ENCODE measurements around the gene SCML2.
"Not testable (repeated sequence)": the region's sequence is repeated elsewhere in the genome, so short reads cannot be mapped to it uniquely, and the experiment has no call there.

Gene SCML2

DNA sequence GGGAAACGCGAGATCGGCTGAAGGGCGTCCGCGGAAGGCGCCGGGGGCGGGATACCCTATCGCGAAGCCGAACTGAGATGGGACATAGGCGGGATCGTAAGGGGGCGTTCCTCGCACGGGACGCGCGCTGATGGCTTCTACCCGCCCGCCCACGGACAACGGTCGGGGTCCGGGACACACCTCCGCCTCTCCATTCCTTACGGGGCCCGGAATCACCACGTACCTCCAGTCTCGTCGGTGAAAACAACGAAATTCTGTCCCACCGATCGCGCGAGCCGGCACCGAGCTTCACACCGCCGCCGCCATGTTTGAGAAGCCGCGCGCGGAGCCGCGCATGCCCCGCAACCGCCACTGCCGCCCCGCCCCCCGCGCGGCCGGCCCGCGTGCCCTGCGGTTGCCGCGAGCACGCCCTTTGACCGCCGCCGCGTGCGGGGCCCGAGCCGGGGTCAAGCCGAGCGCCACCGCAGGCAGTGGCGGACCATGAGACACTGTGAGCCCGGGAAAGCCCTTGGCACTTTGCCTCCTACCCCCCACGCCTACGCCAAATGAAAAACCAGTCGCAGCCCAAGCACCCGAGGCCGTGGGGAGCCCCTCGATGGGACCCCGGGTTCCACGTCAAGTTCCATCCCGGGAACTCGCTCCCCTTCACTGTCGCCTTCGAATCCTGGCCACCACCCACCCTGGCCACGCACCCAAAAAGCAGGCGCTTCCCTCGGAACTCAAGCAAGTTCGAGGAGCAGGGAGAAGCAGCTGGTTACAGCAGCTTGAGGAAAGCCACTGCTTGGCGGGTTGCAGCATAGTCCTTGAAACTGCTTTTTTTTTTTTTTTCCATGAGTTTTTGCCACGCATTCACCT, at the start of gene SCML2:
Gene SCML2 (minus strand): TSS at position 320 of the 855 bp plus-strand sequence. CDS start 20,617 bp downstream, outside the sequence.
- DNase-seq: peak; percentile 57

DNA sequence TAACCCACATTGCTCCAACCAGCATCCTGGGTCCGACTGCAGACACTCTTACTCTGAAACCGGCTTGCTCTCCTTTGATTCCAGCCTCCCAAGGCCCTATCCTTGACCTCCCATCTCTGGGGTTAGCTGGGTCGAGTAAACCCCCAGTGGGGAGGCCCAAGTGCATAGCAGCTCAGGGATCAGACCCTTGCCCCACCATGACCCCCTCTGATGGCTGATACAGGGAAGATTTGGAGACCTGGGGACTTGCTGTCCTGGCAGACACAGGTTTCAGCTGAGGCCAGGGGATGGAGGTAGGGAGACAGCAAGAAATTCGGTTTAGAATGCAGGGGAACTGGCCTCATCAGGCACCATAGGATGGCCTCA, 47.3 kb upstream of the SCML2 start:
- DNase-seq: no peak

DNA sequence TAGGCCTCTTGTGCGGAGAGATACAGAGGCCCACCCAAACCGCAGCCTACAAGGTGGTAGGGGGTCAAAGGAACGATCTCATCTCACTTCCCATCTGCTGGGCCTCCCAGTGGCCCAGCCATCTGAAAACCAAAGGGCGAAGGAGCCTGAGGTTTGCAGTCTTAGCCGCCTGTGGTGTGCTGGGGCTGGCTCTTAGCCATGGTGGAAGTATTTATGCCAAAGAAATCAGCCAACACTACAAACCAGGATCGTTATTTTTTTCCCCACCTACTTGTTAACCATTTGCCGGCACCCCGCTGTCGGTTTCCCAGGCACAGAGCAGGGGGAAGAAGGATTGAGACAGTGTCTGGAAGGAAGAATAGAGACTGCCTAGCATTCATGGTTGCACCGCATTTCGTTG, 40.0 kb upstream of the SCML2 start:
- DNase-seq: no peak

DNA sequence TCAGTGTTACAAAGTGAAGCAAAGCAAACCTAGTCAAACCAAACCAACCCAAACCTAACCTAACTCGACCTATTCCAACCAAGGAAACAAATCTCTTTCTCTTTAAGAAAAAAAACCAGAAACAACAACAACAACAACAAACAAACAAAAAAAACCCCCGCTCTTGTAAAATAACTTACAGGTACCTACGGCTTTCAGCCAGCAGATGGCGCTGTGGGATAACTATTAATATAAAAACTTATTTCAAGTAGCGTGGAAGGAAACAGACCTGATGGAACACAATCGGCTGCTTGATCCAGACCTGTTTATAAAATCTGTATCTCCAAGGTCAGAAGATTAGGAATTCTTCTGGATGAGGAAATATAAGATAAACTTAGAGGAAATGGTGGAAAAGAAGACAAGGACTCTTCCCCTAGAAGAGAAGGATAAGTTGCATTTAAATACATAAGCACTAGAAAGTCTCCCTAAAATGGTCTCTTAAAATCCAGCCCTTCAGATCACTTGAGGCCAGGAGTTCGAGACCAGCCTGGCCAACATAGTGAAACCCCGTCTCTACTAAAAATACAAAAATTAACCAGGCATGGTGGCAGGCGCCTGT, 36.6 kb upstream of the SCML2 start:
- DNase-seq: peak; percentile 56

DNA sequence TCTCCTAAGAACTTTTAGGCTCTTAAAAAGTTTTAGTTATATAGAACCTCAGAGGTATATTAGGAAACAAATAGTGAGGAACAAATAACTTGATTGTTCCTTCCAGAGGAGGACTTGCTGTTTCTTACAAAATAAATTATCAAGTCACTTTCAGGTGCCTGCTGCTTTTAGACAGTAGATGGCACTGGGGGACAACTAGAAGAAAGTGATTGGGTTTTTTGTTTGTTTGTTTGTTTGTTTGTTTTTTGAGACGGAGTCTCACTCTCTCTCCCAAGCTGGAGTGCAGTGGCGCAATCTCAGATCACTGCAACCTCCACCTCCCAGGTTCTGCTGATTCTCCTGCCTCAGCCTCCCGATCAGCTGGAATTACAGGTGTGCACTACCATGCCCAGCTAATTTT, 35.5 kb upstream of the SCML2 start:
- no peak for DNase-seq

DNA sequence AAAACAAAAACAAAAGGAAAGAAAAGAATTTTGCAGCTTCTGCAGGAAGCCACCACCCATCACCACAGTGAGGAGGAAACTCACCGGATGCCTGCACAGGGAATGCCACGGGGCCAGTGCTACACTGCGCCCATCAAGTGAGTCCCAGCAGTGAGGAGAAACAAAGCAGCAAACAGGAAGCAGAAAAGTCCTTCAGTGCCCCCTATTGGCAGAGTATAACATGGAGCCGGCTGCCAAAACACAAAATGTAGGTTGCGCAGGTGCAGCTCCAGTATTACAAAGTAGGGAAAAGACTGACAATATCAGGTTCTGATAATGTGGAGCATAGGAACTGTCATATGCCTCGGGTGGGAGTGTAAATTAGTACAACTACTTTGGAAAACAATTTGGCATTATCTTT, 23.3 kb upstream of the SCML2 start:
- DNase-seq: peak; percentile 14

DNA sequence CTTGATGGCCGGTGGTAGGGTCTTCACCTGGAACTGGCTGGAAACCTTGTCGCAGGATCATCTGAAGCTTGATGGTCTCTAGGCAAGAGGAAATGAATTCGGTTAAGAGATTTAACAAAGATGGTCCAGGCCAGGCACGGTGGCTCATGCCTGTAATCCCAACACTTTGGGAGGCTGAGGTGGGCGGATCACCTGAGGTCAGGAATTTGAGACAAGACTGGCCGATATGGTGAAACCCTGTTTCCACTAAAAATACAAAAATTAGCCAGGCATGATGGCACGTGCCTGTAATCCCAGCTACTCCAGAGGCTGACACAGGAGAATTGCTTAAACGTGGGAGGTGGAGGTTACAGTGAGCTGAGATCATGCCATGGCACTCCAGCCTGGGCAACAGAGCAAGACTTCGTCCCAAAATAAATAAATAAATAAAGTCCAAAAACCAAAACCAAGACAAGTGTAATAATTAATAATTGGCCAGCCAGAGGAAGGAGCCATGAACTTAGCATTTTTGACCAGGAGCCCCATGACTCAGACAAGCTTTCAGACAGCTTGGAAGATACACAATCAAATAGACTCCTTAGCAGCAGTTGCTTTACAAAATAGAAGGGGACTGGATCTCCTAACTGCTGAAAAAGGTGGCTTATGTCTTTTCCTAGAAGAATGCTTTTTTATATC, 20.8 kb upstream of the SCML2 start:
- DNase-seq: not testable (repeated sequence)

DNA sequence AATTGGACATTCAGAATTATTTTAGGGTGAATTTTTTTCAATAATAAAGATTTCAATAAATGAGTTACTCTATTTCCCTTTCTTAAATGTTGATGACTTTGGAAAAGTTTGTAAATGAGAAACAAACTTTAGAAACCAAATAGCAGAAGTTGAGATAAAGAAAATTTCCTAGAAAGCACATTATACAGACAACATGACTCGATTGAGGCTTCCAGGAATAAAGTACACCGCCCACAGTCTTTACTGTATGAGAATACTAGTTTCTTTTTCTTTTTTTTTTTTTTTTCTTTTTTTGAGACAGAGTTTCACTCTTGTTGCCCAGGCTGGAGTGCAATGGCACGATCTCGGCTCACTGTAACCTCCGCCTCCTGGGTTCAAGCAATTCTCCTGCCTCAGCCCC, 14.6 kb upstream of the SCML2 start:
- not testable (repeated sequence) for DNase-seq

DNA sequence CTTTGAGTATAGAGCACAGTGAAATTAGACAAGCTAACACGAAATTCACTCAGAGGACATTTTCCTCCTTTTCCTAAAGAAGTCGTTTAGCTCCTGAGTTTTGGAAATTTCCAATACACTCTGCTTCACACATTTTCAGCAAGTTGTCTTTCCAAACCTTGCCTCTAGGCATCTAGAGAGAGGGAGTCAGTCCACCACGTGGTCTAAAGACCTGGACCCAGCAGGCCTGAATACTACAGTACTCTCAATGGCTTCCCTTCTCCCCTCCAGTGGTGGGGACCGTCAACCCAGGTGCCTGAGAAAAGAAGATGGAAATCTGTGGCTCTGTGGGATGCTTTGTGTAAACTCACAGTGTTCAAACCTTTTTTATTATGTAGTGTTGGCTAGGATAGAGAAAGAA, 13.9 kb upstream of the SCML2 start:
- no peak for DNase-seq

DNA sequence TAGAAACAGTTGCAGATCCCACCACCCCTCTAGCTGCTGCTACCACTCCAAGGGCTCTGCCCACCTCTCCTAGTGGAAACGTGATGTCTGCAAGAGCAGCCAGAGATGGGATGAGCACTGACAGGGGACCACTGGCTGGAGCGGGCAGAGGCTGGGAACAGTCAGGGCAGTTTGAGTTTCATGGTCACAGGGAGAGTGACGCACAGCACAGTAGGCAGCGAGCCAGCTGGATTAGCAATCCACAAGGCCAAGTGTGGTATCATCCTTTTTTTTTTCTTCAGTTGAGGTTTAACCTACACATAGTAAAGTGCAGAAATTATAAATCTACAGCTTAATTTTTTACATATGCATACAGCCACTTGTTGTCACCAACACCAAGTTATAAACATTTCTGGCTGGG, 6.4 kb upstream of the SCML2 start:
- no peak for DNase-seq

DNA sequence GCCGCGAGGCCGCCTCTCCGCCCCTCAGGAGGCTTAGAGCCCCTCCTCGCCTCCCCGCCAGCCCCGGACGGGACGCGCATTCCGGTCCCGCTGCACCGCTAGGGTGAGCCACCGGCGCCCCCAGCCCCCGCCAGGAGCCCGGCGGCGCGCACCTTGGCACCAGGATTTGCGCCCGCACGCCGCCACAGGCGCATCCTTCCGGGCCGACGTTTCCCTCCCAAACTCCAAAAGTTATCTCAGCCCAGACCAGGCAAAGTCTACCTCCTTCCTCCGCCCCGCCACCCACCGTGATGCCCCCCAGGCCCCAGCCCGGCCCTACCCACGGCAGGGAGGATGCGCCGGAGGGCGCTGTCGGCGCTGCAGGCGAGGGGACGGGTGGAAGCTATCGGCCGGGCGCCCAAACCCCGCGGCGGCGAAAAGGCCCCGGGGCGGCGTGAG, 538 bp downstream of the SCML2 start:
- peak; percentile 21 for DNase-seq

DNA sequence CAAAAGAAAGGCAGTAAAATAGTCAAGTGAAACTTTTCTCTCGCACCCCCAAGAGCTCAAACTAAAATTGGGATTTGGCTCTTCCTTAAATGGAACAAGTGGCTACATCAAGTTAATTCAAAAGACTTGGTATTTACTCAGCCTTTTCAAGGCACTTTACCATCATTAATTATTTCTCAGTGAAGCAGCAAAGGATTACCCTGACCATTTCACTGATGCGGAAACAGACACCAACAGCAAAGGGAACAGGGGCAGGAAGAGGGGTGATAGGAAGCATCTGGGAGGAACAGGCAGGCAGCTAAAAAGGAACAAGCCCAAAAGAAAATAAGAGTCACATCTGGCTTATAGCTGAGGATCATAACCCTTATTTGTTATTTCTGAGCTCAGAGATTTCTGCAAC, 2.7 kb downstream of the SCML2 start:
- no peak for DNase-seq

DNA sequence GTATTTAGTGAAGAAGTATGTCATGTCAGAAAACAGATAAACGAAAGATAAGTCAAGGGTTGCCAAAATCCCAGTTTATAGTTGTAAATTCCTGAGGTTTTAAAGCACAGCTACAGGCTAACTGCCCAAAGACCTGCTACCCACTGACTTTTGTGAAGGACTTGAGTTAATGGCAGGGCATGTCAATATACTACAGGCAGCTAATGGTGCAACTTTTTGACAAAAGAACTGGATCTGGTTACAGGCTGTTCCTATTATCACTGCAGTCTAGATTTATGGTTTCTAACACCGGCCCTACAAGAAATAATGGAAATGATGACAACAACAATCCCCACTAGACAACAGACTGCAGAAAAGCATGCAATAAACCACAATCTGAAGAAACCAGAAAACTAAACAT, 6.4 kb downstream of the SCML2 start:
- DNase-seq: no peak

DNA sequence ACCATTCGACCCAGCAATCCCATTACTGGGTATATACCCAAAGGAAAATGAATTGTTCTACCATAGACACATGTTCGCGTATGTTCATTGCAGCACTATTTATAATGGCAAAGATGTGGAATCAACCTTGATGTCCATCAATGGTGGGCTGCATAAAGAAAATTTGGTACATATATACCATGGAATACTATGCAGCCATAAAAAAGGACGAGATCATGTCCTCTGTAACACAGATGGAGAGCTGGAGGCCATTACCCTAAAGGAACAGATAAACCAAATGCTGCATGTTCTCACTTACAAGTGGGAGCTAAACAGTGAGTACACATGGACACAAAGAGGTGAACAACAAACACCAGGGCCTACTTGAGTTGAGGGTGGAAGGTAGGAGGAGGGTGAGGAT, 45.1 kb downstream of the SCML2 start:
- DNase-seq: no peak

DNA sequence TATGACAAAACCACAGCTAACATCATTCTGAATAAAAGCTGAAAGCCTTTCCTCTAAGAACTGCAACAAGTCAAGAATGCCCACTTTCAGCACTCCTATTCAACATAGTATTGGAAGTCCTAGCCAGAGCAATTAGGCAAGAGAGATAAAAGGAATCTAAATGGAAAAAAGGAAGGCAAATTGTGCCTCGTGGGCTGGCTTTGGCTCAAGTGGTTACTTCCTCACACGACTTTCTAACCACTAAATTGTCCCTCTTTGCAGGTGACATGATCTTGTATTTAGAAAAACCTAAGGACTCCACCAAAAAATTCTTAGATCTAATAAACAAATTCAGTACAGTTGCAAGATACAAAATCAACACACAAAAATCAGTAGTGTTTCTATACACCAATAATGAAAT, 57.2 kb downstream of the SCML2 start:
- DNase-seq: no peak

DNA sequence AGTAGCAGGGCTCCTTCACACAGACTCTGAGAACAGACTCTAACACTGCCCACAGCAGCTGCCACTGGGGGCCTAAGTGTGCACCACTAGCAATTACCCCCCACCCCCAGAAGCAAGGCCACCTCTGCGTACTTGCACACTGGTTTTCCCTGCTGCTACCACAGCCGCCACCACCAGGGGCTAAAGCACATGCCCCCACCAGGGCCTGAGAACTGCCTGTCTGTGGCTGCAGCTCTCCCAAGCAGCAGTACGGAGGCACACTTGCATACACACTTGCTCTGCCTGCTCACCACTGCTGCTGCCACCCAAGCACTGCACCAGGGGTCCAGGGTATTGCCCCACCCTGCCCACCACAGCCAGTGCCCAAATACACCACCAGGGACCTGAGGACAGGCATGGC, 59.6 kb downstream of the SCML2 start:
- DNase-seq: no peak

DNA sequence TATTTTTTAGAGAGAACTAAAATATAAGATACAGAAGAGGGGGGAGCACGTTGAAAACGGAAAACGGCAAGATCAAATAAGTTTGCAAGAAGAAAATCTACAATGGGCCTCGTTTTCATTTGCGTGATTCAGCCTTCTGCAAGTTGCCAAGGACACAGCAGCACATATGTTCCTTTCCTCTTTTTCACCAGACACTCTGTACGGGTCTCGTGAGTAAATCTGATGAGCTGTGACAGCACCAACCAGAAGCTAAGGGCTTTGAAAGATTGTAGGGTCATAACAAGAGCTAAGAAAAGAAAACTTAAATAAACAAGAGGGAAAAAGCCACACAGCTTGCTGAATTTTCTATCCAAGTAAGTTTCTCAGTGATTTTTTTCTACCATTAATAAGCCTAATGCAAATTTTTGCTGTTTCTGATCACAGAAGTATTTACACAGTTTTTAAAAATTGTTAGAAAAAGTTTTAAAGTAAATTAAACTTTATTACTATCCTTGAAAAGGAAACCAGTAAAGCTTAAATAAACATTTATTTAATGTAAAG, 63.4 kb downstream of the SCML2 start:
- no peak for DNase-seq

DNA sequence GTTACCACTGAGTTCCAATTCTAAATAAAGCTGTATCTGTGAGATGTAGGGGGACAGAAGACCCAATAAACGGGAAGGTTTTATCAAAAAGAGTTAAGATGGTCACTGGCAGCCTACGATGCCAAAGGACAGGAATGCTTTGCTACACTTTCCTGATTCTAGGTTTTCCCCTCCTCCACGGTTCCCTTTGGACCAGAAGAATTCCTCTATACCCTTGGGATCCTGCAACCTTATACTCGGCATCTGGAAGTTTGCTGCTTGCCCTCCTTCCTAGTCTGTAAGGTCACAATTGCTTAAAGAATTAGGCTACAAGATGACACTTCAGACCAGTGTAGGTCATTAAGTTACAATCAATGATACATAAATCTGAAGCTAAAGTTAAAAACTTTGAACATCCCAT, 64.3 kb downstream of the SCML2 start:
- no peak for DNase-seq

DNA sequence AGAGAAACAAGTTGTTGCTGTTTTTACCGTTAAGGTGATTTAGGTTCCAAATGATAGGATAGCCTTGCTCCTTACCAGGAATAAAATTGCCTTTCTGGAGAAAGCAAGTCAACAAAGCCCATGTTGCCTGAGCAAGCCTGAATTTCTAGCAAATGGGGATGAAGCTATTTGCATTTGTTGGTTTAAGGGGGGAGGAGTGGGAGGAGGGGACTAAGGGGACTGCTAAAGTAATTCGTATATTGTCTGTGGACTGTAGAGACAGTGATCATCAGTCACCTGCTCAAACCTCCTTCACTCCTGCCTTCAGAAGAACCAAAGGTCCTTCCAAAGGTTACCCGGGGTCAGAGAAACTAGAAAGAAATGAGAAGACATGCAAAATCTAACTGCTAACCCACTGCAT, 65.8 kb downstream of the SCML2 start:
- DNase-seq: no peak

DNA sequence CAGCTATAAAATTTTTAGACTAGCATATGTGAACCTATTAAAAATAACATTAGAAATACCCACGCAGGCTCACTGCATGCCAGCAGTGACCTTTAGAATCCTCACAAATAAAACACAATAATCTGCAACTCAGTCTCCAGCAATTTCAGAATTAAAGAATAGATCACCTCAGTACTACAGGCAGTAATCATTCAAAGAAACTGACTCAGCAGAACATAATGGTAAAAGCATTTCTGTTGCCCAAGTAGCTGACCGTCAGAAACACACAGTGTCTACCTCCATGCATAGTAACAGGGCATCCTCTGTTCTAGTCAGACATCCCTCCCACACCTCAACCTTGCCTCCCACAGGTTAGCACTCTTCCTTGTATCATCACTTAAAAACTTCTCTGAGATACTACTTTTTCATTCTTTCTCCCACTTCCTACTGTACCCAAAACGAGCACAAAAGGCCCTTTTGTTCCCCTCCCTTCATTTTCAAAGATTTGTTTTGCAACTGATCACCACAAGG, 68.1 kb downstream of the SCML2 start:
- no peak for DNase-seq

DNA sequence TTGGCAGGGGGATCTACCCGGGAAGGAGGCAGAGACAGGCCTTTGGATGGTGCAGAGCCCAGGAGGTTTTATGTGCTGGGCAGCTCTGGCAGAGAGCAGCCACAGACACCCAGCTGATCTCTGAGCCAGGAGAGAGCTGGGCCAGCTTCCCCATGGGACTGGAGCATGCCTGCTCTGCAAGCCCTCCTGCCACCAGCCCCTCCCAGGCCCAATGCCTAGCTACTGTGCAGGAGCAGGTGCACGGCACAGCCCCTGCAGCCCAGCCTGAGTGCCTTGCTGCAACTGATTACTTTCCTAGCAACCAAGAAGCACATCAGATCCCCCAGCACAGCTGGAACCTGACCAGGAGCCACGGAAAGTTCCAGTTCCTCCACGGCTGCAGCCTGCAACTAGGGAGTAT, 76.0 kb downstream of the SCML2 start:
- no peak for DNase-seq

DNA sequence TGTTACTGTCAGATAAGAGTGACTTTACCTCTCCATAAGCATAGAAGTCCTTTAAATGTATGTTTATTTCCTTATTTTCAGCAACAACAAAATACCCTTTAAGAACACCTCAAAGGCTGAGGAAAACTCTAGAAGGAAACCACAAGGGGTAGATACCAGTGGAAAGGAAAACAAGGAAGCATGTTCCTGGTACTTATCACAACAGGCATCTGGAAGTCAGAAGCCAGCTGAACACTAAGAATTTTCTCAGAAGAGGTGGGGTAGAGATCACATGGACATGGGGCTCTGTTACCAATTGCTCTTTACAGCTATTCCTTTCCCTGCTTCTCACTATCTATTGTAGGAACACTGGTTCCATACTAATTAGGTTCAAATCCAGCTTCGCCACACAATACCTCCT, 82.3 kb downstream of the SCML2 start:
- no peak for DNase-seq

DNA sequence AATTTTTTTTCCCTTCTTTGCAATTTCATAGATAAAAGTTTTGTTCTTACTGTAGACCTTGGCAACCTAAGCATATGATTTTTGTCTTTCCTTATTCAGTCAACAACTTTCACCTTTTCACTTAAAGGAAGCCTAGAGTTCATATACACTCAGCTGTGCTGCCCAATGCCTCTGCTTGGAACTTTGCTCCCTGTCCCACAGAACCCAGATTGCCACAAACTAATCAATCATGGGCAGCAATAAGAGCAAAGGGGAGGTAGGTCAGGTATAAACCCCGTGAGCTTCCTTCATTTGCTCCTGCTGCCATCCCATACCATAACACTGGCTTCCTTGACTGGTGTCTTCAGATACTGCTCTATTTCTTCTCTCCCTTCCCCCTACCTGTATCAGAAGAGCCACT, 82.8 kb downstream of the SCML2 start:
- no peak for DNase-seq

DNA sequence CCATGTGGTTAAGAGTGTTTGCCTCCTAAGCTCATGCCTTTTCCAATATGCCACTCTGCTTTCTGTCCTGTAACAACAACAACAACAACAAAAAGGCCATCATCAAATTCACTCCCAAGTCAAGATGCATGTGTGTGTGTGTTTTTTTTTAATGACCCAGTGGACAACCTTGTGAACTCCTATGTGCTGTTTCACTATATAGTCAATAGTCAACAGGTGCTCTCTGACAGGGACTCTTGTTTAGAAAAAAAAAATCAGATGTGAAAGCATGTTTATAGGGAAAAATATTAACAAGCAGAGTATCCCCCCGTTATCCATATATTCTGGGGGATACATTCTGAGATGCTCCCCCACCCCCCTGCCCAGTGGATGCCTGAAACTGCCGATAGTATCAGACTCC, 83.2 kb downstream of the SCML2 start:
- DNase-seq: no peak

All from activated naive CD4-positive, alpha-beta T cell treated with anti-CD3 and anti-CD28 coated beads, Interleukin-2, amount 50 U/mL, for 16 hours (primary cell).